ENCODE results near the gene MEX3A.
"Not testable (repeated sequence)": the region's sequence is repeated elsewhere in the genome, so short reads cannot be mapped to it uniquely, and the experiment has no call there.

The MEX3A gene

DNA sequence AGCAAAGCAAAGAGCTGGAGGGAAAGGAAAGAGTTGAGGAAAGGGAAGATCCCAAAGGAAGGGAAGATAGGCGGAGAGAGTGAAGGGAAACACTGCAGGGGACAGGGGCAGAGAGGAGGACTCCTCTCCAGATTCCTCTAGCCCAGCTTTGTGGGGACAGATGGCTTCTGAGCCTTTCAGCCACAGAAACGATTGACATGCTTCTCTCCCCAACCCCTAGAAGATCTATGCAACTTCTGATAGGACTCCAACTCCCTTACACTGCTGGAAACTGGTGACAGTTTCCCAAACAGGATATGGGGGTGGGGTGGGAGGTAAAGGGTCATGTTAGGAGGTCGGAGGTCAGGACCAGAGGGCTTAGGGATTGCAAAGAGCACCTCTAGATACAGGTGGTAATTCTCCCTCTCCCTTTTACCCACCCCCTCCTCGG, 6.5 kb downstream of the MEX3A start:
- DNase-seq (ENCODE audit: low read depth): no peak
- peak overlapping the region; percentile 74 for H3K4me3 ChIP-seq (ENCODE audit: low read depth, low read length)
- TF ChIP-seq, protein P1, sequence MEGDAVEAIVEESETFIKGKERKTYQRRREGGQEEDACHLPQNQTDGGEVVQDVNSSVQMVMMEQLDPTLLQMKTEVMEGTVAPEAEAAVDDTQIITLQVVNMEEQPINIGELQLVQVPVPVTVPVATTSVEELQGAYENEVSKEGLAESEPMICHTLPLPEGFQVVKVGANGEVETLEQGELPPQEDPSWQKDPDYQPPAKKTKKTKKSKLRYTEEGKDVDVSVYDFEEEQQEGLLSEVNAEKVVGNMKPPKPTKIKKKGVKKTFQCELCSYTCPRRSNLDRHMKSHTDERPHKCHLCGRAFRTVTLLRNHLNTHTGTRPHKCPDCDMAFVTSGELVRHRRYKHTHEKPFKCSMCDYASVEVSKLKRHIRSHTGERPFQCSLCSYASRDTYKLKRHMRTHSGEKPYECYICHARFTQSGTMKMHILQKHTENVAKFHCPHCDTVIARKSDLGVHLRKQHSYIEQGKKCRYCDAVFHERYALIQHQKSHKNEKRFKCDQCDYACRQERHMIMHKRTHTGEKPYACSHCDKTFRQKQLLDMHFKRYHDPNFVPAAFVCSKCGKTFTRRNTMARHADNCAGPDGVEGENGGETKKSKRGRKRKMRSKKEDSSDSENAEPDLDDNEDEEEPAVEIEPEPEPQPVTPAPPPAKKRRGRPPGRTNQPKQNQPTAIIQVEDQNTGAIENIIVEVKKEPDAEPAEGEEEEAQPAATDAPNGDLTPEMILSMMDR (IDR thresholded peaks at IDR 0.05; ENCODE audit: insufficient read depth, low read depth, low read length, missing control alignments): no peak

DNA sequence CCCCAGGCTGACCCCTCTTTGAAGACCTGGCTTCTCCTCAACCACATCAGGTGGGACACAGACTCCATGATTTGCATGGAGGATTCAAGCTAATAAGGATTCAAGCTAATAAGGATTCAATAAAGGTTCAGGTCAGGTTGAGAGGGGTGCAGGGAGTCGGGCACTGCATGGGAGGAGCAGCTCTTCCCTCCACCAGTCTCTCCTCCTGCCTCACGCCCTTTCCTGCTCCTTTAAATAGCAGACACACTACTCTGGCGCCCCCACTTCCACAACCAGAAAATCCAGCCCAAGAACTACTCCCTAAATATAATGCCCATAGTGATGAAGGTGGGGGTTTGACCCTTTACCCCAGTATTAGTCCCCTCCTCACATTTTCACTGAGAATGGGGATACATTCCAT, 7.1 kb downstream of the MEX3A start:
- H3K4me3 ChIP-seq (ENCODE audit: low read depth, low read length): no peak overlapping the region
- DNase-seq (ENCODE audit: low read depth): no peak
- TF ChIP-seq, protein P1 (IDR thresholded peaks at IDR 0.05; ENCODE audit: insufficient read depth, low read depth, low read length, missing control alignments): no peak

DNA sequence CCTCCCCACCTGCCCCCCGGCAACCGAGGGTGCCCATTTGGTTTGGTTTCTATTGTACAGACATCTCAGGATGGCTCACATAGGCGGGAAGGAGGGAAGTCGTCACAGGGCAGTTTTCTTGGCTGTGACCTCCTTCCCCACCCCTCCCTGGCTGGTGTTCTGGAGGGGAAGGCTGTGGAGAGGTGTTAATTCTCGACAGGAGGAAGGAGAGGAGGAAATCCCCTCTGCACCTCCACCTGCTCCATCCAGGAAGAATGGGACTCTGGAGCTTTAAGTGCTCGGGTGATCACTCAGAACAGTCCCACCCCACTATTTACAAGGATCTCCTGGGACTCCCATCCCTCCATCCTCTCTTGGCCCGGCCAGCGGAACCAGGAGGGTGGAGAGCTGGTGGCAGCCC, 7.6 kb downstream of the MEX3A start:
- no peak overlapping the region for H3K4me3 ChIP-seq (ENCODE audit: low read depth, low read length)
- TF ChIP-seq, protein P1 (IDR thresholded peaks at IDR 0.05; ENCODE audit: insufficient read depth, low read depth, low read length, missing control alignments): no peak
- DNase-seq (ENCODE audit: low read depth): no peak

DNA sequence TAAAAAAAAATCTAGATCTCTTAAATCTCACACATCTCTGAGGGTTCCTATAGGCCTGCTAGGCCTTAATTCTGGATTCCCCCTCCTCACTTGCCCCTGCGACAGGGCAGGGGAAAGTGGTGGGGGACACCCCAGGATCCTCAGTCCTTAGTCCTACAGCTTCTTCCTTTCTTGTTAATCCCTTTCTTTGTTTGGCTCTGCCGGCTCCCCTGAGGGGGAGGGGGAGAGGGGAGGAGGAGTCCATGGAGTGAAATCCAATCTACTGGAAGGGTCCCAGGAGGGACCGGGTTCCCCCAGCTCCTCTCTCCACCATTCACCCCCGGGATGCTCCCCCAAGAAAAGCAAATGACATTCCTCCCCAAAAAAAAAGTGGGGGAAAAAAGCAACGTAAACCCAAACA, 8.5 kb downstream of the MEX3A start:
- TF ChIP-seq, protein P1 (IDR thresholded peaks at IDR 0.05; ENCODE audit: insufficient read depth, low read depth, low read length, missing control alignments): no peak
- no peak for DNase-seq (ENCODE audit: low read depth)
- H3K4me3 ChIP-seq (ENCODE audit: low read depth, low read length): no peak overlapping the region

DNA sequence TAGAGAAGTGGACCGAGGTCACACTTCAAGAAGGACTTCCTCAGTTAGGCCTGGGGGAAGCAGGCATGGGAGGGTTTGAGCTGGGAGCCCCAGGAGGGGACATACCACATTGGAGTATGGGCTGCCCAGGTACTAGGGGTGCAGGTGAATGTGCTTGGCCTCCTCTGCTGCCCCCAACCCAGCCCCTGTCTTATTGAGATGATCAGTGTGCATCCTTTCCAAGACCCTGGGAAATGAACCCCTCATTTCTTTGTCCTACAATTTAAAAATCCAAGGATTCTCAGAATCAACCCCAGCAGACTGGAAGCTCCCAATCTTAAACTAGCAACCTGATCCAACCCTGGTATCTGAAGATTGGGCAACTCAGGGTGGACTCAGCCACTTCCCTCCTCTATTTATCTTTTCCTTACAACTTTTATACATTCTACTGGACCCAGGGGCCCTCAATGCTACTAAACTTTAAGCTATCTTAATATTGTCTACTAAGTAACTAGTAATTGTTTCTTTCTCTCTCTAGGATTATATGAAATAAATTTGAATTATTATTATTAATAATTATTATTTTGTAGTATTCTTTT, 9.1 kb downstream of the MEX3A start:
- DNase-seq (ENCODE audit: low read depth): no peak
- no peak overlapping the region for H3K4me3 ChIP-seq (ENCODE audit: low read depth, low read length)
- TF ChIP-seq, protein P1 (IDR thresholded peaks at IDR 0.05; ENCODE audit: insufficient read depth, low read depth, low read length, missing control alignments): no peak

DNA sequence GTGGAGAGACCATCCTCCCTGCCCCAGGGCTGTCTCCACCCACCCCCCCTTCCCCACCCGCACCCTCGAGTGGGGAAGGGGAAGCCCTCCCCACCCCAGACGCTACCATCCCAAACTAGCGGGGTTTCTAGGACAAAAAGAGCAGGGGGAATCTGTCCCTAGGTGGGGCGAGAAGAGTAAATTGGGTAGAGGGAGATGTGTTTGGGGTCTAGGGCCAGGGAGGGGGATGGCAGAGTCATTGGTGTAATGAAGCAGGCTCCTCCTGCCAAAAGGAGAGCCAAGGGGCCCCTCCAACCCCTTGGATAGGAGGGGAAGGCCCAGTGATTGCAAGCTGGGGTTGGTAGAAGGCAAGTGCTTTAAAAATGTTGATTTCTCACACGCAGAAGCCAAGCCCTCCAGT, 10.0 kb downstream of the MEX3A start:
- no peak for DNase-seq (ENCODE audit: low read depth)
- H3K4me3 ChIP-seq (ENCODE audit: low read depth, low read length): no peak overlapping the region
- TF ChIP-seq, protein P1 (IDR thresholded peaks at IDR 0.05; ENCODE audit: insufficient read depth, low read depth, low read length, missing control alignments): no peak

DNA sequence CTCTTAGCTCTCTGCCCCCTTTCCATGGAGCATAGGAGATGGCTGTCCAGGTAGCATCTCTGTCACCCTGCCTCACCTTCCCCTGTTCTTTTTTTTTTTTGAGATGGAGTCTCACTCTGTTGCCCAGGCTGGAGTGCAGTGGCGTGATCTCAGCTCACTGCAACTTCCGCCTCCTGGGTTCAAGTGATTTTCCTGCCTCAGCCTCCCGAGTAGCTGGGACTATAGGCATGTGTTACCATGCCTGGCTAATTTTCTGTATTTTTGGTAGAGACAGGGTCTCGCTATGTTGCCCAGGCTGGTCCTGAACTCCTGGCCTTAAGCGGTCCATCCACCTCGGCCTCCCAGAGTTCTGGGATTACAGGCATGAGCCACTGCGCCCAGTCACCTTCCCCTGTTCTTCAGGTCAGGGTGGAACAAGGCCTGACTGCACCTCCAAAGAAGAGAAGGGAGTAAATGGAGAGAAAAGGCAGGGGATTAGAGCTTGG, 10.9 kb downstream of the MEX3A start:
- H3K4me3 ChIP-seq (ENCODE audit: low read depth, low read length); DNase-seq (ENCODE audit: low read depth): not testable (repeated sequence)

Data from GM12865 (cell line).